PC-9 (cell line): Measurements from ENCODE around the gene TUG1.

ENCODE experiments used
- CTCF ChIP-seq: fragments of 200-600 bp; sonication (generic); conservative IDR thresholded peaks from 2 replicates; pipeline ENCODE4 v1.6.1; 2017; ENCODE audit warnings: mixed run types, antibody characterized with exemption, mild to moderate bottlenecking, moderate library complexity
- EZH2 ChIP-seq: fragments of 200-600 bp; sonication (generic); IDR thresholded peaks from 2 replicates; pipeline ENCODE4 v1.8.0; 2017; ENCODE audit warnings: antibody characterized with exemption, low read depth

GRCh38 chr22:31001124-31001770 is 32.2 kb downstream of the TUG1 start:
- TF ChIP-seq CTCF (no peak), EZH2 (no peak)
